Middle frontal gyrus (tissue), 1 donor: ENCODE measurements around the gene PPP1R16B.

Experiments
- DNase-seq: peaks from one replicate; pipeline ENCODE4 v3.0.0-alpha.2; 2015; ENCODE audit warnings: low spot score; ENCODE audit errors: extremely low spot score

PPP1R16B gene

GRCh38 chr20:38894091-38894847 is 88.8 kb downstream of the PPP1R16B start:
- DNase-seq, result no peak

GRCh38 chr20:38895098-38895949 is 89.8 kb downstream of the PPP1R16B start:
- no peak for DNase-seq

GRCh38 chr20:38896009-38896594 is 90.6 kb downstream of the PPP1R16B start:
- DNase-seq, result no peak

GRCh38 chr20:38897267-38897666 is 91.8 kb downstream of the PPP1R16B start:
- DNase-seq, result no peak

GRCh38 chr20:38900606-38901005 is 95.1 kb downstream of the PPP1R16B start:
- DNase-seq, result no peak

- no peak for DNase-seq
Observed at GRCh38 chr20:38902601-38903000, 97.1 kb downstream of the PPP1R16B start.

GRCh38 chr20:38903335-38903734 is 97.8 kb downstream of the PPP1R16B start:
- DNase-seq, result no peak

GRCh38 chr20:38905375-38905774 is 99.9 kb downstream of the PPP1R16B start:
- no peak for DNase-seq

GRCh38 chr20:38907918-38908677 is 102.6 kb downstream of the PPP1R16B start:
- DNase-seq, result no peak

- no peak for DNase-seq
Observed at GRCh38 chr20:38915355-38915754, 109.9 kb downstream of the PPP1R16B start.

GRCh38 chr20:38917657-38918056 is 112.2 kb downstream of the PPP1R16B start:
- no peak for DNase-seq

GRCh38 chr20:38918172-38918571 is 112.7 kb downstream of the PPP1R16B start:
- DNase-seq, result no peak

GRCh38 chr20:38919683-38920082 is 114.2 kb downstream of the PPP1R16B start:
- DNase-seq, result no peak

- no peak for DNase-seq
Observed at GRCh38 chr20:38920411-38920810, 114.9 kb downstream of the PPP1R16B start.

- DNase-seq, result no peak
Observed at GRCh38 chr20:38920851-38921250, 115.4 kb downstream of the PPP1R16B start.

- no peak for DNase-seq
Observed at GRCh38 chr20:38924718-38925117, 119.2 kb downstream of the PPP1R16B start.

- peak; percentile 97 for DNase-seq
Observed at GRCh38 chr20:38926142-38926933, 120.8 kb downstream of the PPP1R16B start, which contains the start of gene FAM83D. TSS of gene FAM83D (plus strand) at chr20:38926417. CDS start at chr20:38926443, 26 bp downstream.

GRCh38 chr20:38926934-38927616 is 121.6 kb downstream of the PPP1R16B start:
- no peak for DNase-seq

GRCh38 chr20:38927902-38928578 is 122.5 kb downstream of the PPP1R16B start:
- DNase-seq, result no peak
